Gastroesophageal sphincter (tissue), 4 donors: Measurements from ENCODE around the gene TSC22D4. TPM values are rescaled to one million over a fixed set of nuclear protein-coding genes. Genes with fewer than 3 reads are reported as not detected.

Source experiments
- ATAC-seq: fragments of 150-250 bp; one replicate; pipeline ENCODE4 v1.9.1; 2016; ENCODE audit warnings: mild to moderate bottlenecking, moderate library complexity
- H3K27ac ChIP-seq, 4 donors: fragments of 200-600 bp; sonication (generic) in 3 of 4; 1 replicate in 3 of 4; 2 replicates in 1 of 4; pipeline ENCODE4 v1.5.1; 2016 to 2019
- H3K27me3 ChIP-seq: fragments of 200-600 bp; sonication (generic); one replicate; pipeline ENCODE4 v1.5.1; 2019
- H3K36me3 ChIP-seq, 2 donors: fragments of 200-600 bp; sonication (generic); one replicate each; pipeline ENCODE4 v1.5.1; 2019; ENCODE audit warnings: control low read depth in 1 of 2
- H3K4me1 ChIP-seq, 3 donors: fragments of 200-600 bp; sonication (generic); 1 replicate in 2 of 3; 2 replicates in 1 of 3; pipeline ENCODE4 v1.5.1; 2016 to 2019; ENCODE audit warnings: control low read depth in 2 of 3
- H3K4me3 ChIP-seq, 2 donors: fragments of 200-600 bp; sonication (generic); one replicate each; pipeline ENCODE4 v1.5.1; 2019; ENCODE audit warnings: mild to moderate bottlenecking in 1 of 2, moderate library complexity in 1 of 2
- H3K9me3 ChIP-seq, 3 donors: fragments of 200-600 bp; sonication (generic); one replicate each; pipeline ENCODE4 v1.5.1; 2017 to 2019; ENCODE audit warnings: control low read depth in 2 of 3
- CTCF ChIP-seq, 4 experiments: fragments of 200-600 bp in 2 of 4; fragments of 450-650 bp in 2 of 4; sonication (generic) in 1 of 4; IDR thresholded peaks; one replicate each; pipeline ENCODE4 v1.5.1; 2017 to 2019; ENCODE audit warnings: antibody characterized with exemption in 4 of 4, mild to moderate bottlenecking in 2 of 4, moderate library complexity in 2 of 4
- EP300 ChIP-seq: sonication (generic); formaldehyde crosslinking; IDR thresholded peaks from one replicate; pipeline ENCODE4 v1.6.1; 2017; ENCODE audit warnings: antibody characterized with exemption, mild to moderate bottlenecking
- POLR2A ChIP-seq, 2 donors: fragments of 450-650 bp; IDR thresholded peaks; one replicate each; pipeline ENCODE4 v1.6.1; 2017; ENCODE audit warnings: antibody characterized with exemption in 2 of 2, mild to moderate bottlenecking in 2 of 2, moderate library complexity in 1 of 2
- POLR2AphosphoS5 ChIP-seq: sonication (generic); formaldehyde crosslinking; IDR thresholded peaks from one replicate; pipeline ENCODE4 v1.6.1; 2017; ENCODE audit warnings: antibody characterized with exemption
- WGBS, 2 donors: methylation state at CpG; one replicate each; pipeline ENCODE4 v1.1.5; 2018; ENCODE audit warnings: low coverage in 1 of 2; 5-methylcytosine and 5-hydroxymethylcytosine counted together
- total RNA-seq, 4 donors: library from RNA; depleted of rRNA; stranded (reverse); fragments of >200 nt; gene quantifications; one replicate each; pipeline ENCODE4 v1.1.0, GENCODE V29; 2016

TSC22D4 gene
- total RNA-seq, 4 donors from 2014 or later = 20.2 to 38.1 (median 26.1) TPM

GRCh38 chr7:100472121-100472851 is 6.7 kb downstream of the TSC22D4 start:
- Histone ChIP-seq H3K9me3 (no peaks in the 10 kb centered on the region), H3K36me3 (peaks cover 0 to 73% of the 10 kb centered on the region in 2 donors), H3K4me1 (peaks cover 3 to 96% (median 48%) of the 10 kb centered on the region in 3 donors), H3K4me3 (no peak overlapping the region), H3K27me3 (no peaks in the 10 kb centered on the region), H3K27ac (peak overlapping the region in 3 of 4 donors; percentile 64 to 94 (median 68))
- WGBS, 2 donors = 63% methylated on average over 5 of the region's 16 CpGs; no CpG with 5 or more reads in 1 of the 2 donors
- ATAC-seq = no peak
- TF ChIP-seq POLR2AphosphoS5 = no peak
- TF ChIP-seq CTCF (IDR thresholded peaks at IDR 0.05) = no peak
- TF ChIP-seq POLR2A (IDR thresholded peaks at IDR 0.05) = no peak
- TF ChIP-seq EP300 = no peak

DNA sequence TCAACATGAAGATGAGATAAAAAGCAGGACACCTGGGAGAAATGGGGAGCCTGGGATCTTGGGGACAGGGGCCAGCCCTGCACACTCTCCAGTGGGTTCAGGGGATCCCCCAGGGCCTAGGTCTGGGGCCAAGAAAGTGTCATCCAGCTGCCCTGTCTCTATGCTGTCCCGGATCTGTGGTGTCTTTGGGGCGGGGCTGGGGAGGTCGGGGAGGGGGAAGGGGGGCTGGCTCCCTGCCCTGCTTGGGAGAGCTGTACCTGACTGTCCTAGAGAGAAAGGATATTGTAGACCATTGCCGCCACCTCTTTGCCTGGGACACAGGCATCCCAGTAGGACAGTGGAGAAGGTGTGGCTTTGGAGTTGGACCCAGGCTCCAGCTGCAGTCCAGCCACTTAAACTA is 8.0 kb downstream of the TSC22D4 start:
- TF ChIP-seq CTCF (IDR thresholded peaks at IDR 0.05) = no peak
- no peak for TF ChIP-seq POLR2A (IDR thresholded peaks at IDR 0.05)
- TF ChIP-seq POLR2AphosphoS5 = no peak
- TF ChIP-seq EP300 = no peak
- 100% methylated on average over 1 of the region's 4 CpGs; no CpG with 5 or more reads in 1 of the 2 donors for WGBS, 2 donors
- no peak overlapping the region for H3K4me3 ChIP-seq
- H3K36me3 ChIP-seq = peaks cover 0 to 77% of the 10 kb centered on the region in 2 donors
- peaks cover 3 to 96% (median 41%) of the 10 kb centered on the region in 3 donors for H3K4me1 ChIP-seq
- ATAC-seq = no peak
- H3K9me3 ChIP-seq = no peaks in the 10 kb centered on the region
- no peaks in the 10 kb centered on the region for H3K27me3 ChIP-seq
- H3K27ac ChIP-seq = peak overlapping the region in 1 of 4 donors; percentile 68

DNA sequence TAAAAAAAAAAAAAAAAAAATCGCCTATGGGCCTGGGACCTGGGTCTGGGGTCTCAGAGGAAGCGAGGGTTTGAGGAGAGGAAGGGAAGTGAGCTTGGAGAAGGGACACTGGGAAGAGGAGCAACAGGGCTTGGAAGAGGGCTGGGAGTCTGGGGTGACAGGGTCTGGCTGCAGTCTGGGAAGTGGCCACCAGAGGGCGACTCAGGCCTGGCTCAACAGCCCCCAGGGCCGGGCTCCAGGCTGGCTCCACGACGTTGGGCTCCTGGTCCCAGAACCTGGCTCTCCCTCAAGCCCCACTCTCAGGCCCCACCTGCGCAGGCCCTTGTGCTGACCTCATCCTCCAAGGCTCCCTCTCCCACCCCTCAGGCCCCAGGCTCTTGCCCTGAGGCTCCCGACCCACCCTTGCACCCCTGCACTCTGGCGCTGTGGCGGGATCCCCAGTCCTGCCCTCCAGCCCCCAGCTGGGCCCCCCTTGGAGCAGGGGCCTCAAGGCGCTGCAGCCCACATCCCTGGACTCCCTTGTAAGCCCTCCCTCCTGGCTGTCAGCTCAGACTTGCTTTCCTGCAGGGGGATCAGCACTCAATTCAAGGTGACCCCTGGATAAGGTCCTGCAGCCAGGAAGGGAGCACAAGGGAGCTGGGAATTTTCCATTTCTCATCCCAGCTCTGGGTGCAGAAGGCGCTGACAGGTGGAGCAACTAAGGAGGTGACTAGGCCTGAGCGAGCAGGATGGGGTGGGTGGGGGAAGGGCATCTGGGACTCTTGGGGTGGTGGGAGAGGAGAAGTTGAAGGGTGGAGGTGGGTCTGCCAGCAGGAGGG is 9.6 kb downstream of the TSC22D4 start:
- WGBS, 2 donors = 0 to 7% methylated on average over 2 to 8 of the region's 13 CpGs
- peak overlapping the region in 3 of 4 donors; percentile 42 to 74 (median 67) for H3K27ac ChIP-seq
- H3K4me3 ChIP-seq = no peak overlapping the region
- no peaks in the 10 kb centered on the region for H3K9me3 ChIP-seq
- H3K27me3 ChIP-seq = no peaks in the 10 kb centered on the region
- ATAC-seq = peak; percentile 82
- no peak for TF ChIP-seq POLR2A (IDR thresholded peaks at IDR 0.05)
- peak; percentile 5 for TF ChIP-seq POLR2AphosphoS5
- peak in 3 of 4 experiments; percentile 94 to 99 (median 99) for TF ChIP-seq CTCF (IDR thresholded peaks at IDR 0.05)
- no peak for TF ChIP-seq EP300
- peaks cover 3 to 92% (median 33%) of the 10 kb centered on the region in 3 donors for H3K4me1 ChIP-seq
- peaks cover 0 to 71% of the 10 kb centered on the region in 2 donors for H3K36me3 ChIP-seq

DNA sequence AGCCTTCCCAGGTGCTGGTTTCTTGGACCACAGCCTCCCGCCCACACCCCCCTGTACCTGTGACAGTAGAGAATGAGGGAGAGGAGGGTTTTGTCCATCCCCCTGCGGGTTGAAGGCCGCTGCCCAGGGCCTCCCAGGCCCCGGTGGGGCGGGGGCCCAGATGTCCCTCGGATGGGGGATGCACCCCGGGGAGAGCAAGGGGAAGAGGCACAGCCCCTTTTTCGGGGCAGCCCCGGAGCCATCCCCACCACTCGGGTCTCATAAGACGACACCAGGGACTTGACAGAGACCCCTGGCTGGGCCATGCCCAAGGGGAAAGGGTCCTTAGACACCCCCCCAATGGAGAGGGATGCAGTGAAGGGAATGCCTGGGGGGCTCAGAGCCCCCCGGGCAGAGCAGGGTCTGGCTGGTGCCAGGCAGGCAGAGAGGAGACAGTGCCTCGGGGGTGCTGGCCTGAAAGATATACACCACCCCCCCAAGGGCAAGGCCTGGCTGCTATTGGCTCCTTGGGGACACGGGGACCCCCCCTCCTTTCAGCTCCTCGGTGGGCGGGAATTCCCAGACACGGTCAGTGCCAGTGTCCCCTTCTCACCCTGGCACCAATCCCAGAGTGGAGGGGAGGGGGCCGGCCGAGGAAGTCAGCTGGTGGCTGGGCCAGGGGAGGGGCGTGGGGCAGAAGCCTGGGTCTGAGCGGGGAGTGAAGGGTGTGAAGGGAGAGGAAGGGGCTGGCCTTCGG is 11.2 kb downstream of the TSC22D4 start:
- Histone ChIP-seq H3K4me1 (peaks cover 3 to 83% (median 25%) of the 10 kb centered on the region in 3 donors), H3K9me3 (no peaks in the 10 kb centered on the region), H3K27ac (peak overlapping the region in 2 of 4 donors; percentile 64 to 75), H3K4me3 (peak overlapping the region in 1 of 2 donors; percentile 38), H3K36me3 (peaks cover 0 to 61% of the 10 kb centered on the region in 2 donors), H3K27me3 (no peaks in the 10 kb centered on the region)
- ATAC-seq = no peak
- TF ChIP-seq EP300 = no peak
- peak; percentile 5 for TF ChIP-seq POLR2AphosphoS5
- WGBS, 2 donors = 0% methylated on average over 2 of the region's 22 CpGs; no CpG with 5 or more reads in 1 of the 2 donors
